SKM-1 (cell line): ENCODE results near the gene UGT1A7.

Source experiments
- DNase-seq: peaks from one replicate; lab custom pipeline; 2025; ENCODE audit not compliant: unreplicated experiment; lab: John Stamatoyannopoulos, UW

The UGT1A7 gene

GRCh38 chr2:233817361-233817911 is 135.7 kb downstream of the UGT1A7 start:
- no peak for DNase-seq

- DNase-seq, result no peak
Measured at GRCh38 chr2:233817995-233818638, 136.4 kb downstream of the UGT1A7 start.

GRCh38 chr2:233818639-233819621 is 137.2 kb downstream of the UGT1A7 start:
- no peak for DNase-seq

- DNase-seq, result no peak
Measured at GRCh38 chr2:233819884-233820773, 138.4 kb downstream of the UGT1A7 start.

- no peak for DNase-seq
Measured at GRCh38 chr2:233820774-233821105, 139.0 kb downstream of the UGT1A7 start.

- DNase-seq, result no peak
Measured at GRCh38 chr2:233821196-233821595, 139.5 kb downstream of the UGT1A7 start.

GRCh38 chr2:233821709-233822100 is 140.0 kb downstream of the UGT1A7 start:
- no peak for DNase-seq

GRCh38 chr2:233822101-233822771 is 140.5 kb downstream of the UGT1A7 start:
- DNase-seq, result no peak
